GM21390 (cell line): ENCODE measurements around the gene PLD5.
"Not testable (repeated sequence)": the region's sequence is repeated elsewhere in the genome, so short reads cannot be mapped to it uniquely, and the experiment has no call there.

Source experiments
- ATAC-seq: cut with Tn5 transposase; IDR thresholded peaks from one replicate; pipeline ENCODE4 v1.9.1; 2021; ENCODE audit not compliant: unreplicated experiment

Gene PLD5

GRCh38 chr1:242506724-242507123 lies 17.8 kb downstream of the PLD5 start:
- ATAC-seq, result no peak

- no peak for ATAC-seq
Observed at GRCh38 chr1:242489545-242489944, 35.0 kb downstream of the PLD5 start.

- no peak for ATAC-seq
Observed at GRCh38 chr1:242477944-242478343, 46.6 kb downstream of the PLD5 start.

- ATAC-seq, result no peak
Observed at GRCh38 chr1:242470774-242471173, 53.7 kb downstream of the PLD5 start.

GRCh38 chr1:242468784-242469183 lies 55.7 kb downstream of the PLD5 start:
- no peak for ATAC-seq

- peak; percentile 85 for ATAC-seq
Observed at GRCh38 chr1:242467556-242468145, 56.8 kb downstream of the PLD5 start.

- no peak for ATAC-seq
Observed at GRCh38 chr1:242462867-242463266, 61.6 kb downstream of the PLD5 start.

- not testable (repeated sequence) for ATAC-seq
Observed at GRCh38 chr1:242459740-242460139, 64.8 kb downstream of the PLD5 start.

- no peak for ATAC-seq
Observed at GRCh38 chr1:242456726-242457269, 67.7 kb downstream of the PLD5 start.

GRCh38 chr1:242455052-242455361 lies 69.5 kb downstream of the PLD5 start:
- no peak for ATAC-seq

GRCh38 chr1:242454262-242455051 lies 70.0 kb downstream of the PLD5 start:
- peak; percentile 89 for ATAC-seq

GRCh38 chr1:242452573-242452972 lies 71.9 kb downstream of the PLD5 start:
- ATAC-seq, result no peak

- no peak for ATAC-seq
Observed at GRCh38 chr1:242449661-242450060, 74.8 kb downstream of the PLD5 start.

- ATAC-seq, result no peak
Observed at GRCh38 chr1:242448910-242449645, 75.4 kb downstream of the PLD5 start.

- no peak for ATAC-seq
Observed at GRCh38 chr1:242447689-242448088, 76.8 kb downstream of the PLD5 start.

GRCh38 chr1:242440757-242441156 lies 83.7 kb downstream of the PLD5 start:
- no peak for ATAC-seq

- no peak for ATAC-seq
Observed at GRCh38 chr1:242435200-242435599, 89.3 kb downstream of the PLD5 start.

- ATAC-seq, result no peak
Observed at GRCh38 chr1:242432491-242433095, 91.9 kb downstream of the PLD5 start.

GRCh38 chr1:242431786-242432185 lies 92.7 kb downstream of the PLD5 start:
- ATAC-seq, result no peak

- ATAC-seq, result no peak
Observed at GRCh38 chr1:242430956-242431355, 93.5 kb downstream of the PLD5 start.

GRCh38 chr1:242428399-242429190 lies 95.9 kb downstream of the PLD5 start:
- ATAC-seq, result no peak
